SH-SY5Y (cell line): ENCODE data around the gene MARVELD3.

Experiments
- GATA2 ChIP-seq: IDR thresholded peaks from 2 replicates; pipeline ENCODE4 v1.6.1; 2011; ENCODE audit warnings: mild to moderate bottlenecking, low read depth, low read length
- GATA3 ChIP-seq: IDR thresholded peaks from 2 replicates; pipeline ENCODE4 v1.6.1; 2011; ENCODE audit warnings: low read depth, mild to moderate bottlenecking, low read length, moderate library complexity

The MARVELD3 gene

DNA sequence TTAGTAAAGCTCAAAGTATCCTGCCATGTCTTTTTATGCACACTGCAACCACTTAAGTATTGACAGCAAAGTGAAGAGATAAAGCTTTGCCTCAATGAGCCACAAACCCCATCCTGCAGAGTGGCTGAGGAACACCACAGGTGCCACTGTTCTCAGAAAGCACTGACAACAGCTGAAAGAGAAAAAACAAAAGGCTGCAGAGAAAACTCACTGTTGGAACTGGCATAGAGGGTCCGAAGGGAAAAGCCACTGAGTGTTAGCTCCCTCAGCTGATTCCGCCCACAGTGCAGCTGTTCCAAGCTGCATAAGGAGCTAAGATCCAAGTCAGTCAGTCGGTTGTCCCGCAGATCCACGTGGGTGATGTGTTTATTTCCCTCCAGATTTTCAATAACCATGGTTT lies 50.3 kb downstream of the MARVELD3 start:
- TF ChIP-seq GATA2 (no peak), GATA3 (no peak)

DNA sequence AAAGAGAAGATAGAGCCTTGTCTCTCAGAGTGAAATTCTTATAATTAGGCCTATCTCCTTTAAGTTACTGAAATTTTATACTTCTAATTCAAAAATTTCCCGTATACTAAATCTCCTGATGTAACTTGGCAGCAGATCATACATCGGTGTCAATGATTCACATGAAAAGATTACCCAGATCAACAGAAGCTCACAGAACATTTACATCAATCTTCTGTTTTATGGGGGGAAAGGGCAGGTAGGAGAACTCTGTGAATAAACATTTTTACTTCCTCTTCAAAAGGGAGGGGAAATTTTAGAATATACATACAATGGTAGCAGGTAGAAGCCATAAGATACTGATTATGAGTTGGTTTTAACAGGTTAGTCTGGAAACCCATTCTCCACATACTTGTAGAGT lies 55.4 kb downstream of the MARVELD3 start:
- no peak for TF ChIP-seq GATA2
- no peak for TF ChIP-seq GATA3
